ENCODE measurements around the gene GPR22. TPM values are rescaled to one million over a fixed set of nuclear protein-coding genes. Genes with fewer than 3 reads are reported as not detected.

The GPR22 gene
- total and polyA plus RNA-seq, 2 of the 8 experiments (the other 6 are each of a cell fraction or from before 2014, with no cell fraction given) = 0.02 TPM; not detected in 1

DNA sequence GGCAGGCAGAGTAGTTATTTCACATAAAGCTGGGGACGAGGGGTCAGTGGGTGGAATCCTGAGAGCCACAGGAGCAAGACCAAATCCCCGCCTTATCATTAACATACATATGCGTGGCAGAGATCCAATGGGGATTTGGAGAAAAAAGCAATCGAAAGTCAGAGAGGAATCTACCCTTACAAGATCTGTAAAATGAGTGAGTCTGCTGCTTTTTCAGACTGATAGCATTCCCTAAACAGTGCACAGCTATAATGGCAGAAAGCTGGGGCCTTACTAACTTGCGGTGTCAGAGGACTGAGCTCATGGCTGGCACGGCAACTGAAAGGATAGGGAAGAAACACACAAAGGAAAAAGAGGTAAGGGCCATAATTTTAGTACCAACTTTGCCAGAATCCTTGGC, 25.0 kb downstream of the GPR22 start:
- Histone ChIP-seq H3K4ac (replicated peaks; ENCODE audit: insufficient read length, low read depth, low read length) (no peak overlapping the region), H3K9me3 (ENCODE audit: insufficient read depth in 2 of 2, low read depth in 1 of 2, low read length in 1 of 2) (no peaks in the 10 kb centered on the region), H2AFZ (ENCODE audit: low read length) (no peak overlapping the region), H2BK20ac (ENCODE audit: low read length) (no peak overlapping the region), H2BK12ac (ENCODE audit: low read depth, low read length) (no peak overlapping the region), H3K23me2 (ENCODE audit: low read depth, low read length) (no peaks in the 10 kb centered on the region), H3K4me2 (ENCODE audit: insufficient read depth in 1 of 2, low read depth in 2 of 2, low read length in 2 of 2) (no peak overlapping the region), H3K27me3 (replicated peaks in 1 of 4; ENCODE audit: control insufficient read depth in 3 of 4, extremely low read depth in 1 of 4, insufficient read depth in 3 of 4, low read length in 3 of 4) (no peaks in the 10 kb centered on the region), H3K27ac (ENCODE audit: low read depth, low read length) (no peak overlapping the region), H3K36me3 (ENCODE audit: control insufficient read depth in 2 of 4, insufficient read depth in 4 of 4, low read length in 3 of 4) (no peaks in the 10 kb centered on the region), H2BK120ac (replicated peaks; ENCODE audit: low read depth, low read length) (no peak overlapping the region), H4K5ac (ENCODE audit: insufficient read length, low read depth, low read length) (no peak overlapping the region), H3K4me1 (replicated peaks in 1 of 4; ENCODE audit: control insufficient read depth in 3 of 4, insufficient read depth in 4 of 4, low read length in 3 of 4) (peaks cover 0 to 2% (median 0%) of the 10 kb centered on the region in 4 experiments; a peak in 1 of 7 replicates), H3K14ac (ENCODE audit: insufficient read length) (no peak overlapping the region), H2AK5ac (ENCODE audit: low read depth, low read length) (no peak overlapping the region), H2BK15ac (ENCODE audit: low read length) (no peak overlapping the region), H4K8ac (ENCODE audit: extremely low read depth, insufficient read depth, low read length) (no peak overlapping the region), H4K91ac (replicated peaks; ENCODE audit: insufficient read length, low read length) (no peak overlapping the region), H3K56ac (replicated peaks; ENCODE audit: insufficient read length, low read depth, low read length) (no peak overlapping the region), H3K23ac (ENCODE audit: insufficient read length) (no peak overlapping the region), H3K18ac (ENCODE audit: extremely low read depth, low read length) (no peak overlapping the region), H3K79me2 (ENCODE audit: control insufficient read depth in 1 of 2, insufficient read depth in 2 of 2, low read length in 2 of 2) (peaks cover 0 to 35% of the 10 kb centered on the region in 2 experiments; a peak in 2 of 4 replicates), H4K20me1 (replicated peaks in 1 of 2; ENCODE audit: control insufficient read depth in 1 of 2, insufficient read depth in 2 of 2, low read length in 2 of 2) (no peaks in the 10 kb centered on the region), H2BK5ac (ENCODE audit: low read depth, low read length) (no peak overlapping the region), H3K4me3 (ENCODE audit: extremely low read depth in 1 of 4, insufficient read depth in 2 of 4, low read depth in 3 of 4, low read length in 4 of 4) (no peak overlapping the region), H3K9ac (replicated peaks in 1 of 4; ENCODE audit: extremely low read depth in 1 of 4, low read depth in 3 of 4, low read length in 3 of 4) (no peak overlapping the region), H3K79me1 (ENCODE audit: low read depth, low read length) (no peaks in the 10 kb centered on the region)
- 89% methylated on average over 6 of the region's 6 CpGs; no CpG with 5 or more reads in 1 of the 2 experiments for WGBS, 2 experiments (ENCODE audit: extremely low coverage in 1 of 2, insufficient coverage in 1 of 2, insufficient read length in 1 of 2, insufficient replicate concordance in 2 of 2, low coverage in 1 of 2, low lambda C conversion rate in 2 of 2, missing lambda C conversion rate in 1 of 2)
- FAIRE-seq (no peak), DNase-seq (ENCODE audit: low read depth in 1 of 2, low spot score in 2 of 2) (no peak)
- POLR2A ChIA-PET (ENCODE audit: partially characterized antibody) = no interaction called here
- CTCF ChIA-PET (ENCODE audit: partially characterized antibody) = interaction anchor here (1.1 kb wide), 1 partner anchor 10 kb away, joined by 3 read pairs; no protein-coding TSS in a partner anchor
- no peak for TF ChIP-seq BACH1 (IDR thresholded peaks at IDR 0.05; ENCODE audit: low read length)
- TF ChIP-seq SUZ12 (IDR thresholded peaks at IDR 0.05; ENCODE audit: low read length) = no peak
- no peak for TF ChIP-seq POLR2AphosphoS5 (IDR thresholded peaks at IDR 0.05; ENCODE audit: low read depth, low read length)
- TF ChIP-seq, protein P1, sequence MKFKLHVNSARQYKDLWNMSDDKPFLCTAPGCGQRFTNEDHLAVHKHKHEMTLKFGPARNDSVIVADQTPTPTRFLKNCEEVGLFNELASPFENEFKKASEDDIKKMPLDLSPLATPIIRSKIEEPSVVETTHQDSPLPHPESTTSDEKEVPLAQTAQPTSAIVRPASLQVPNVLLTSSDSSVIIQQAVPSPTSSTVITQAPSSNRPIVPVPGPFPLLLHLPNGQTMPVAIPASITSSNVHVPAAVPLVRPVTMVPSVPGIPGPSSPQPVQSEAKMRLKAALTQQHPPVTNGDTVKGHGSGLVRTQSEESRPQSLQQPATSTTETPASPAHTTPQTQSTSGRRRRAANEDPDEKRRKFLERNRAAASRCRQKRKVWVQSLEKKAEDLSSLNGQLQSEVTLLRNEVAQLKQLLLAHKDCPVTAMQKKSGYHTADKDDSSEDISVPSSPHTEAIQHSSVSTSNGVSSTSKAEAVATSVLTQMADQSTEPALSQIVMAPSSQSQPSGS (IDR thresholded peaks at IDR 0.05; ENCODE audit: low read length) = no peak
- TF ChIP-seq, protein P2, sequence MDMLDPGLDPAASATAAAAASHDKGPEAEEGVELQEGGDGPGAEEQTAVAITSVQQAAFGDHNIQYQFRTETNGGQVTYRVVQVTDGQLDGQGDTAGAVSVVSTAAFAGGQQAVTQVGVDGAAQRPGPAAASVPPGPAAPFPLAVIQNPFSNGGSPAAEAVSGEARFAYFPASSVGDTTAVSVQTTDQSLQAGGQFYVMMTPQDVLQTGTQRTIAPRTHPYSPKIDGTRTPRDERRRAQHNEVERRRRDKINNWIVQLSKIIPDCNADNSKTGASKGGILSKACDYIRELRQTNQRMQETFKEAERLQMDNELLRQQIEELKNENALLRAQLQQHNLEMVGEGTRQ (IDR thresholded peaks at IDR 0.05; ENCODE audit: low read length) = no peak
- TF ChIP-seq, protein P3, sequence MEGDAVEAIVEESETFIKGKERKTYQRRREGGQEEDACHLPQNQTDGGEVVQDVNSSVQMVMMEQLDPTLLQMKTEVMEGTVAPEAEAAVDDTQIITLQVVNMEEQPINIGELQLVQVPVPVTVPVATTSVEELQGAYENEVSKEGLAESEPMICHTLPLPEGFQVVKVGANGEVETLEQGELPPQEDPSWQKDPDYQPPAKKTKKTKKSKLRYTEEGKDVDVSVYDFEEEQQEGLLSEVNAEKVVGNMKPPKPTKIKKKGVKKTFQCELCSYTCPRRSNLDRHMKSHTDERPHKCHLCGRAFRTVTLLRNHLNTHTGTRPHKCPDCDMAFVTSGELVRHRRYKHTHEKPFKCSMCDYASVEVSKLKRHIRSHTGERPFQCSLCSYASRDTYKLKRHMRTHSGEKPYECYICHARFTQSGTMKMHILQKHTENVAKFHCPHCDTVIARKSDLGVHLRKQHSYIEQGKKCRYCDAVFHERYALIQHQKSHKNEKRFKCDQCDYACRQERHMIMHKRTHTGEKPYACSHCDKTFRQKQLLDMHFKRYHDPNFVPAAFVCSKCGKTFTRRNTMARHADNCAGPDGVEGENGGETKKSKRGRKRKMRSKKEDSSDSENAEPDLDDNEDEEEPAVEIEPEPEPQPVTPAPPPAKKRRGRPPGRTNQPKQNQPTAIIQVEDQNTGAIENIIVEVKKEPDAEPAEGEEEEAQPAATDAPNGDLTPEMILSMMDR (IDR thresholded peaks at IDR 0.05; ENCODE audit: control extremely low read depth in 1 of 3, insufficient read depth in 1 of 3, low read depth in 1 of 3, low read length in 3 of 3) = no peak
- TF ChIP-seq CHD1 (IDR thresholded peaks at IDR 0.05; ENCODE audit: low read depth, low read length) = no peak
- no peak for TF ChIP-seq KDM4A (IDR thresholded peaks at IDR 0.05; ENCODE audit: low read depth, low read length, severe bottlenecking)
- no peak for TF ChIP-seq FOSL1 (IDR thresholded peaks at IDR 0.05; ENCODE audit: insufficient read depth, low read depth, low read length)

Measured in H1 (cell line).